Measurements from ENCODE around the gene ASB8. TPM values are rescaled to one million over a fixed set of nuclear protein-coding genes. Genes with fewer than 3 reads are reported as not detected.

The ASB8 gene
- total and polyA plus RNA-seq, 7 donors, result 49.3 to 477 (median 206) TPM

GRCh38 chr12:48121522-48121921, 35.8 kb downstream of the ASB8 start:
- H3K9me3 ChIP-seq, result no peaks in the 10 kb centered on the region
- ATAC-seq (no peak), DNase-seq (no peak)
- WGBS, 3 donors, result 52 to 72% (median 71%) methylated on average over 1 of the region's 1 CpG
- intact Hi-C loops (cut with DNase I), result no loop called here
- peaks cover 17% of the 10 kb centered on the region for H3K4me1 ChIP-seq
- peak overlapping the region; percentile 87 for H3K27ac ChIP-seq
- TF ChIP-seq CTCF (IDR thresholded peaks at IDR 0.05), result no peak
- peaks cover 0 to 29% of the 10 kb centered on the region in 2 donors for H3K36me3 ChIP-seq (ENCODE audit: insufficient read depth in 1 of 2, low read depth in 1 of 2)
- H3K4me3 ChIP-seq, result peak overlapping the region; percentile 75
- H3K27me3 ChIP-seq (ENCODE audit: insufficient read depth in 3 of 3, low read length in 2 of 3), result no peaks in the 10 kb centered on the region

- TF ChIP-seq CTCF (IDR thresholded peaks at IDR 0.05), result no peak
- peak overlapping the region; percentile 75 for H3K4me3 ChIP-seq
- intact Hi-C loops (cut with DNase I), result no loop called here
- peaks cover 0 to 22% of the 10 kb centered on the region in 2 donors for H3K36me3 ChIP-seq (ENCODE audit: insufficient read depth in 1 of 2, low read depth in 1 of 2)
- DNase-seq (no peak), ATAC-seq (peak; percentile 1 to 28 (median 5))
- no peaks in the 10 kb centered on the region for H3K9me3 ChIP-seq
- peaks cover 15% of the 10 kb centered on the region for H3K4me1 ChIP-seq
- peak overlapping the region; percentile 87 for H3K27ac ChIP-seq
- H3K27me3 ChIP-seq (ENCODE audit: insufficient read depth in 3 of 3, low read length in 2 of 3), result no peaks in the 10 kb centered on the region
- WGBS, 3 donors, result 6 to 10% (median 7%) methylated on average over 5 of the region's 5 CpGs
Measured at GRCh38 chr12:48119834-48120195, 37.5 kb downstream of the ASB8 start.

- peak; percentile 89 to 95 (median 93) for ATAC-seq
- Histone ChIP-seq H3K9me3 (no peaks in the 10 kb centered on the region), H3K4me1 (peaks cover 14% of the 10 kb centered on the region), H3K27ac (peak within 1 kb of the TSS; percentile 87), H3K4me3 (peak within 1 kb of the TSS; percentile 75), H3K27me3 (ENCODE audit: insufficient read depth in 3 of 3, low read length in 2 of 3) (no peaks in the 10 kb centered on the region), H3K36me3 (ENCODE audit: insufficient read depth in 1 of 2, low read depth in 1 of 2) (peaks cover 0 to 19% of the 10 kb centered on the region in 2 donors)
- TF ChIP-seq CTCF (IDR thresholded peaks at IDR 0.05), result no peak
- intact Hi-C loops (cut with DNase I), result no loop called here
- 0 to 1% (median 1%) methylated on average over 18 to 20 of the region's 20 CpGs for WGBS, 3 donors
- peak; percentile 78 to 90 for DNase-seq
Measured at GRCh38 chr12:48119078-48119833, 38.1 kb downstream of the ASB8 start, which contains the start of gene PFKM. PFKM (plus strand) TSS chr12:48119364; CDS start chr12:48122775, 3,411 bp downstream.

GRCh38 chr12:48118284-48118871, 38.9 kb downstream of the ASB8 start:
- H3K27ac ChIP-seq, result no peak overlapping the region
- H3K4me1 ChIP-seq, result peaks cover 14% of the 10 kb centered on the region
- H3K9me3 ChIP-seq, result no peaks in the 10 kb centered on the region
- H3K4me3 ChIP-seq, result peak overlapping the region; percentile 75
- TF ChIP-seq CTCF (IDR thresholded peaks at IDR 0.05), result no peak
- peaks cover 0 to 10% of the 10 kb centered on the region in 2 donors for H3K36me3 ChIP-seq (ENCODE audit: insufficient read depth in 1 of 2, low read depth in 1 of 2)
- DNase-seq (no peak), ATAC-seq (no peak)
- H3K27me3 ChIP-seq (ENCODE audit: insufficient read depth in 3 of 3, low read length in 2 of 3), result no peaks in the 10 kb centered on the region
- intact Hi-C loops (cut with DNase I), result no loop called here
- WGBS, 3 donors, result 30 to 43% (median 38%) methylated on average over 3 of the region's 3 CpGs
